ENCODE results near the gene BGN. TPM values are rescaled to one million over a fixed set of nuclear protein-coding genes. Genes with fewer than 3 reads are reported as not detected.
A peak's percentile ranks its signal among the peaks of the same experiment; 100 is the strongest.

BGN gene
- total and polyA plus RNA-seq, 10 donors = 37.1 to 370 (median 234) TPM

DNA sequence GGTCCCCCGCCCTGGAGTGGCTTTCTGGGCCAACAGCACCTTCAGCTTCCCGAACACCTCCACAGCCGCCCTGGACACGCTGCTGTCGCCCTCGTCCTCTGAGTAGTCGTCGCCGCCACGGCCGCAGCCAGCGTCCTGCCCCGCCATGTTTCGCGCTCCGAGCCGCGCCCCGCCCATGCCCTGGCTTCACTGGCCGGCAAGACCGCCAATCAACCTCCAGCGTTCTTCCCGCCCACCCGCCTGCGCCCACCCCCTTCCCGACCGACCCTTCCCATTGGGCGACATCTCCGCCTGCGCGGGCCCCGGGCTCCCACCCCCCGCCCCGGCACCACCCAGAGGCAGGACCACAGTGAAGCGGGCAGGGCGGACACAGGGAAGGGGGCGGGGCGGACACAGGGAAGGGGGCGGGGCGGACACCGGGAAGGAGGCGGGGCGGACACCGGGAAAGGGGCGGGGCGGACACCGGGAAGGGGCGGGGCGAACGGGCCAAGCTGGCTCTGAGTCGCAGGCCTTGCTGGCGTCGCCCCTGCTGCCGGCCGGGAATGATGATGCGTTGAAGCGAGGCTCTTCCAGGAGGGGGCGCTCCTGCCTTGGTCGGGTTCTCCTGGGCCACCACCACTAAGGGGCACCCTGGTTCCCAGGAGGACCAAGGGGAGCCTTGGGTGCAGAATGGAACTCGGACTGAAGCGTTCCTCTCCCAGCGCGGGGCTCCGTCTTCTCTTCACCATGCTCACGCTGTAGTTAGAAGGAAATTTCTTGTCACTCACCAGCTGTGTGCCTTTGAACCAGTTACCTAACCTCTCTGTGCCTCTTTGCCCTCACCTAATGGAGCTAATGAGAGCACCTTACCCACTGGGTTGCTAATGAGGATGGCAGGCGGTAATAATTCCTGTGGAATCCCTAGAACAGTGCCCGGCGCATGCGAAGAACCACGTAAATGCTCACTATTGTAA, 24.1 kb upstream of the BGN start, which contains the start of gene HAUS7:
Gene HAUS7, minus strand, starts transcription at position 166 of the 953 bp plus-strand sequence. Its CDS starts 19 bp downstream, at position 147.
- Histone ChIP-seq H3K4me1 (peaks cover 2 to 48% (median 27%) of the 10 kb centered on the region in 6 donors), H3K9me3 (no peaks in the 10 kb centered on the region), H3K36me3 (peaks cover 0 to 27% (median 4%) of the 10 kb centered on the region in 6 donors), H3K27ac (peak within 1 kb of the TSS in 7 of 8 donors; percentile 27 to 87 (median 73)), H3K27me3 (replicated peaks in 1 of 7) (peaks cover 0 to 6% (median 0%) of the 10 kb centered on the region in 7 donors), H3K4me3 (peak within 1 kb of the TSS; percentile 53 to 83 (median 72))
- TF ChIP-seq POLR2A (IDR thresholded peaks at IDR 0.05) (no peak), POLR2AphosphoS5 (IDR thresholded peaks at IDR 0.05) (peak; percentile 73 to 87 (median 79)), CTCF (IDR thresholded peaks at IDR 0.05 in 8 of 11, conservative IDR thresholded peaks at IDR 0.05 in 3 of 11) (peak; percentile 51 to 87 (median 65))
- intact Hi-C loops (cut with DNase I; ENCODE audit: low total_unique reads) = no loop called here
- 8 to 83% (median 37%) methylated on average over 1 to 70 of the region's 70 CpGs for WGBS, 5 donors
- DNase-seq = peak; percentile 95

DNA sequence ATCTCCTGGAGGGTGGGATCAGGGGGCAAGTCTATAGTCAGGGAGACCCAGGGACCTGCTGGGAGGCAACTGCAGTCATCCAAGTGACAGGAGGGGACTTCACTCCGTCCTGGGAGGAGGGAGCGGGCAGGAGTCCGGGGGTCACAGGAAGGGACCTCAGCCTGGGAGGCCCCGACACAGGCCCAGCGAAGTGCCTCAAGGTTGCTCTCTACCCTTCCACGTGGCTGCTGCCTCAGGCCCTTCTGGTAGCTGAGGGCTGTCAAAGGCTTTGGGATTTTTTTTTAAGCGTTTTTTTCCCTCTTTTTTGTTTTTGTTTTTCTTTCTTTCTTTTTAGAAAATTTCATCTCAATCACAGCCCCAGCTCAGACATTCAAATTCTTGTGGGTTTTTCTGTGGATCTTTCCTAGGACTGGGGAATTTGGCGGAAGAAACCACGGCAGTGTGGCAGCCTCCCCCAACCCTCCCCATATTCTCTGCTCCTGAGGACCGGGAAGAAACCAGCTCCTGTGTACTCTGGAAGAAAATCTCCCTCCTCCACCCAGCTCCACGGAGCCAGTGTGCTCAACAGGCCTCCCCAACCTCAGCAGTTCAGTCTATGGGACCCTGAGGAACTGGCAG, 23.0 kb upstream of the BGN start:
- no peak overlapping the region for H3K4me3 ChIP-seq
- 62 to 70% (median 68%) methylated on average over 8 to 11 of the region's 11 CpGs for WGBS, 5 donors
- H3K36me3 ChIP-seq = peaks cover 0 to 20% (median 4%) of the 10 kb centered on the region in 6 donors
- DNase-seq = no peak
- intact Hi-C loops (cut with DNase I; ENCODE audit: low total_unique reads) = no loop called here
- H3K27me3 ChIP-seq (replicated peaks in 1 of 7) = peaks cover 0 to 7% (median 0%) of the 10 kb centered on the region in 7 donors
- peaks cover 2 to 48% (median 27%) of the 10 kb centered on the region in 6 donors for H3K4me1 ChIP-seq
- H3K9me3 ChIP-seq = no peaks in the 10 kb centered on the region
- peak overlapping the region in 4 of 8 donors; percentile 55 to 87 (median 87) for H3K27ac ChIP-seq
- TF ChIP-seq POLR2A (IDR thresholded peaks at IDR 0.05) = no peak
- no peak for TF ChIP-seq POLR2AphosphoS5 (IDR thresholded peaks at IDR 0.05)
- TF ChIP-seq CTCF (IDR thresholded peaks at IDR 0.05 in 8 of 11, conservative IDR thresholded peaks at IDR 0.05 in 3 of 11) = no peak

DNA sequence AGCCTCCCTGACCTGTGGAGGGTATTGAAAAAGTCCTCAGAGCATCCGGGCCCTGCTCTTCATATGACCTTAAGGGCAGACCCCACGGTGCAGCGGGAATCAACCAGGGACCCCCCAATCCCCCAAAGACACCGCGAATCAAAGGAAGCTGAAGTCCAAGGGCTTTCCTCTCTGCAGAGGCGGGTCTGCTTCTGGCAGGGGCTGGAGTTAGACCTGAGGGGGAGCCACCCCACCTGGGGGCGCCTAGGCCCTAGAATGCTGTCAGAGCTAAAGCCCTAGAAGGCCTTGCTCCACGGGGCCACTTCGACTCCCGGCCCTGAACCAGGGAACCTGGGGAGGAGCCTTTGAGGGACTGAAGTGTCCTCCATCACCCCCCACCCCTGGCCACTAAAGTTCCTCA, 21.7 kb upstream of the BGN start:
- peaks cover 2 to 43% (median 27%) of the 10 kb centered on the region in 6 donors for H3K4me1 ChIP-seq
- H3K9me3 ChIP-seq = no peaks in the 10 kb centered on the region
- WGBS, 5 donors = 85 to 92% (median 89%) methylated on average over 9 to 10 of the region's 10 CpGs; no CpG with 5 or more reads in 1 of the 5 donors
- no peak overlapping the region for H3K27ac ChIP-seq
- DNase-seq = no peak
- intact Hi-C loops (cut with DNase I; ENCODE audit: low total_unique reads) = no loop called here
- TF ChIP-seq CTCF (IDR thresholded peaks at IDR 0.05 in 8 of 11, conservative IDR thresholded peaks at IDR 0.05 in 3 of 11) = no peak
- TF ChIP-seq POLR2AphosphoS5 (IDR thresholded peaks at IDR 0.05) = no peak
- TF ChIP-seq POLR2A (IDR thresholded peaks at IDR 0.05) = no peak
- peaks cover 0 to 8% (median 2%) of the 10 kb centered on the region in 6 donors for H3K36me3 ChIP-seq
- no peak overlapping the region for H3K4me3 ChIP-seq
- peaks cover 0 to 14% (median 0%) of the 10 kb centered on the region in 7 donors for H3K27me3 ChIP-seq (replicated peaks in 1 of 7)

Measured in spleen (tissue), 11 donors.